NCI-H460 (cell line): ENCODE data around the gene HCRT. TPM values are rescaled to one million over a fixed set of nuclear protein-coding genes. Genes with fewer than 3 reads are reported as not detected.
"Not testable (repeated sequence)": the region's sequence is repeated elsewhere in the genome, so short reads cannot be mapped to it uniquely, and the experiment has no call there.

Experiments
- DNase-seq: peaks from one replicate; pipeline ENCODE4 v3.0.0-alpha.2; 2016; ENCODE audit warnings: low read depth; ENCODE audit errors: extremely low read depth
- total RNA-seq: library from RNA; depleted of rRNA; stranded (reverse); fragments of >200 nt; shearing (Covaris generic); gene quantifications from 2 replicates; pipeline ENCODE4 v1.2.3, GENCODE V29; 2014

Gene HCRT
- total RNA-seq, 1 experiment from 2014 or later = not detected

DNA sequence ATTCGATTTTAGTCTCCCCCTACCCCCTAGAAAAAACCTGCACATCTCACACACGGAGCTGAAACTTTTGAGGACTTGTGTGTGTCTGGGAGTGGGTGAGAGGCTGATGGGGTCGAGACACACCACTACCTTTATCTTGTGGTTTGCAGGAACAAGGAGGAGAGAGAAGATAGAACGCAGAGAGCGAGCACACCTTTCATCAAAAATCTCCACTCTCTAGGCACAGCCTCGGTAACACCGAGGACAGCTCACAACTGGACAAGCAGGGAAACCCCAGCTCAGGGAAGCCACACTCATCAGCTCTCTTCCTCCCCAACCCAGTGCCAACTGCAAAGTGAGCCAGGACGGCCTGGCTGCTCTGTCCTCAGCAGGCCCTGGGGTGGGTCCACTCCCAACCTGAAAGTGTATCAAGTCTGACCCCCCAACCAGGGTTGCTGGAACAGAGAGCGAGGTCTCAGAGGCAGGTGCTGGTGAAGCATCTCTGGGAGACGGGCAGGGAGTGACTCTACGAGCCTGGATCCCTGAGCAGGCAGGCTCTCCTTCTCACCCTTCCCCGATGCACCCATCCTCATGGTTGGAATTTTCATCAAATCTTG, 14.3 kb upstream of the HCRT start:
- DNase-seq = no peak

DNA sequence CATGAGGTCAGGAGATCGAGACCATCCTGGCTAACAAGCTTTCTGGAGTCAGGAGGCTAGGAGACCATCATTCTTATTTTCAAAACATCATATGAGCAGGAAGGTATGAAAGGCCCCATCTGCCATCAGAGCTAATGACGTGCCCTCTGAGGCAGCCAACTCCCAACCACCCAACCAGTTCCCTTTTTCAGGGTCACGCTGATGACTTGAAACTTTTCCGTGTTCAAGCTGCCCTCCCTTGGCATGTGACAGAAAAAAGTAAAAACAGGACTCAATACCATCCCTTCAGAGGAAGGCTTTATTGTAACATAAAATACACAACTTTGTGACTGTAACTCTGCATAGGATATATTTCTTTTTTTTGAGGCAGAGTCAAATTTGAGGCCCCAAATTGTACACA, 13.6 kb upstream of the HCRT start:
- no peak for DNase-seq

GRCh38 chr17:42197564-42198156, 12.4 kb upstream of the HCRT start:
- DNase-seq = no peak

GRCh38 chr17:42193969-42194899, 9.0 kb upstream of the HCRT start, which contains the start of gene GHDC:
TSS of gene GHDC (minus strand) at chr17:42194494. CDS start at chr17:42193581, 913 bp downstream.
- DNase-seq = peak; percentile 77

DNA sequence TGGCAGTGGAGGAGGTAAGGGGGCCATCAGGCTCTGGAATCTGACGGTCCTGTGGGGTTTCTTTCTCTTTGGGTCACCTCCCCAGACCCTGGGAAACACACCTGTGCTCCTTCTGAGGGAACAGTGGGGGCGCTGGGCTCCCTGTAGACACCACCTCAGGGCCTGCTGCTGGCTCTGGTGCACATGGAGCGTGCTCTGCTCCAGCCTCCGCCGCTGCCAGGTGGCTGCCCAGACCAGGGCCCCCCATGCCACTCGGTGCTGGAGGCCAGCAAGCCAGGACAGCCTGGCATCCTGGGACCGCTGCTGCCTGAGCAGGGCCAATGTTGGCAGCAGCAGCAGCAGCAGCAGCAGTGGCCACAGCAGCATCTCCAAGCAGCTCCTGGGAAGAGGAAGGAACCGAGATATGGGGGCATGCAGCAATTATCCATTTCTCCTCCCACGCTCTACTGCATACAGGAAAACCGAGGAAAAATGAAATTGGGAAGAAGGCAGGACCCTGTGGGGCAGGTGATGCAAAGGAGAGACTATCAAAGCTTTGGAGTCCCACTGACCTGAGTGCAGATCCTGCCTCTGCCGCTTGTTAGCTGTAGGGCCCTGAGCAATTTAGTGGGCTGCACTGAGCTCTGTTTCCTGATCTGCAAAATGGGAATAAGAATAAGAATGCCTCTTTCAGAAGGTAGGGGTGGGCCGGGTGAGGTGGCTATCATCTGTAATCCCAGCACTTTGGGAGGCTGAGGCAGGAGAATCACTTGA, 8.1 kb upstream of the HCRT start:
- DNase-seq = no peak

DNA sequence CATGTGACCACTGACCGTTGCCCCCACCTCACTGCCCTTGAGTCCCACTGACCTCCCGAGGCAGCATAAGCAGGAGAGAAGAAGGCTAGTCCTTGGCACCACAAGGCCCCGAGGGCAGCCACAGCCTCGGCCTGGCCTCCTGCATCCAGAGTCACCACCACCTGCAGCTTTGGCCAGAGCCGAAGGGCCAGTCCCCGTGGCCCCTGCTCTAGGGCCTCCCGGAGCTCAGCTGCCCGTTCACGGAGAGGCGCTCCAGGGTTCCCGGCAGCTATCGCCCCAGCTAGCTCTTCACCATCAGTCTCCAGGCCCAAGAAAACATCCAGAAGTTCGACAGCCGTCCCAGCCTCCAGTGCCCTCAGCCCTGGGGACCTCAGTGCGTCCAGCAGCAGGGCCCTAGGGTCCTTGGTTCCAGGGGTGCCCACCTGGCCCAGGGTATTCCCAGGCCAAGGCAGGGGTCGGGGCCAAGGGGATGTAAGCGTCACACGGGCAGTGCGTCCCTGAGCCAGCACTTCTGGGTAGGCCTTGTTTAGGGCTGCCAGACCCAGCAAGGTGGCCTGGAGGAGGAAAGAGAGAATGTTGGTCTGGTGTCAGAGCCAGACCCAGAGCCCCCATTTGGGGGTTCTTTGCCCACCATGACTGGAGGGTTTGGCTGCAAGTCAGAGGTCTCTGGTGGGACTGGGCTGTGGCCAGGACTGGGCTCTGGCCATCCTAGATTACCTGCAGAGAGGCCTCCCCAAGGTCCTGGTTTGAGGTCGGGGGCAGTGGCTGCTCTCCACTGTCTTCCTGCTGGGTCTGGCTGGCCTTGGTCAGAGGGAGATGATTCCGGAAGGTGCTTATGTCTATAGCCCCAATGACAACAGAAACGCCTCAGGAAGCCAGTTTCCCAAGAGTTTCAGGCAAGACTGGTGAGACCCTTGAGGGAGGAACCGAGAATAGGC, 7.2 kb upstream of the HCRT start:
- DNase-seq = no peak

GRCh38 chr17:42191275-42191608, 6.0 kb upstream of the HCRT start:
- DNase-seq = no peak

DNA sequence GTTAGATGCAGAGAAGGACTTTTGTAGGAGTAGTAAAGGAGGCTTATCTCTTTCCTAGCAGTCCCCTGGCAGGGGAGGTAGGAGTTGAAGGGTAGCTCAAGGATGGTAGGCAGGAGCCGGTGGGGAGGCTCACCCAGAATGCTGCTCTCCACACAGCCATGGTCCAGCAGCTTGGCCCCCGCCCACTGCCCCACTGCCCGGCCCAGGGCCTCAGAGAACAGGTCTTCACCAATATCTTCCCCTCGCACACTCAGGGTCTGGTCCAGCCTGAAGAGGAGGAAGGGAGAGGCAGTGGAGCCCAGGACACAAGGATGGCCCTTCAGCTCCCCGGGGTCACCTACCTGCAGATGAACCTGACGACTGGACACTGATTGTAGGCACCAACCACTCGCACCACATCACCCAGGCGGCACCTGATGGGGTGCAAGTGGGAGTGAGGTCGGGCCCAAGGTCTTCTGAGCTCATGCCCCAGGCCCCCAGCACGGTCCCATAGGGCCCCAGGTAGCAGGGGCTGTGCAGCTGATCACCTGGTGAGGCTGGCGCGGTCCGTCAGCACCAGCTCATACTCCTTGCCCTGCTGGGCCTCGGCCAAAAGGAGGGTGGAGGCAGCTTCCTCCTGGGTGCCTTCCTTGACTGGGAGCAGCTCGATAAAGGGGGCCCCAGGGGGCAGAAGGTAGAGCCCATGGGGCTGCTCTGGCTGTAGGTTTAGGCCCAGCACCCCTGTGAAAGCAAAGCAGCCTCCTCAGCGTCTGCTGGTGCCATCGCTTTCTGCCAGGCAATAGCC, 5.4 kb upstream of the HCRT start:
- no peak for DNase-seq

DNA sequence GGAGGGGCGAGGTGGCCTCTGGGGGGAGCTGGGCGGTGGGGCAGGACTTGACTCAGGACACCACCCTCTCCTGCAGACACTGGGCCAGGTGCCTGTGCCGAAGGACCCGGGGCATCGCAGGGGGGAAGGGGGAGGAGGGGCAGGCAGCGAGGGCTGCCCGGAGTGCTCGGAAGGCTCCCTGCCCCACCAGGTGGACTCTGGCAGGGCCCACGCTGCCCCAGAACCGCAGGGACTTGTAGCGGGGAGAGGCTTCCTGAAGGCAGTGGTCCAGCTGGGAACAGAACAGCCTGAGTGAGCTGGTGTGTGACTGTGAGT, 4.4 kb upstream of the HCRT start:
- DNase-seq = no peak

DNA sequence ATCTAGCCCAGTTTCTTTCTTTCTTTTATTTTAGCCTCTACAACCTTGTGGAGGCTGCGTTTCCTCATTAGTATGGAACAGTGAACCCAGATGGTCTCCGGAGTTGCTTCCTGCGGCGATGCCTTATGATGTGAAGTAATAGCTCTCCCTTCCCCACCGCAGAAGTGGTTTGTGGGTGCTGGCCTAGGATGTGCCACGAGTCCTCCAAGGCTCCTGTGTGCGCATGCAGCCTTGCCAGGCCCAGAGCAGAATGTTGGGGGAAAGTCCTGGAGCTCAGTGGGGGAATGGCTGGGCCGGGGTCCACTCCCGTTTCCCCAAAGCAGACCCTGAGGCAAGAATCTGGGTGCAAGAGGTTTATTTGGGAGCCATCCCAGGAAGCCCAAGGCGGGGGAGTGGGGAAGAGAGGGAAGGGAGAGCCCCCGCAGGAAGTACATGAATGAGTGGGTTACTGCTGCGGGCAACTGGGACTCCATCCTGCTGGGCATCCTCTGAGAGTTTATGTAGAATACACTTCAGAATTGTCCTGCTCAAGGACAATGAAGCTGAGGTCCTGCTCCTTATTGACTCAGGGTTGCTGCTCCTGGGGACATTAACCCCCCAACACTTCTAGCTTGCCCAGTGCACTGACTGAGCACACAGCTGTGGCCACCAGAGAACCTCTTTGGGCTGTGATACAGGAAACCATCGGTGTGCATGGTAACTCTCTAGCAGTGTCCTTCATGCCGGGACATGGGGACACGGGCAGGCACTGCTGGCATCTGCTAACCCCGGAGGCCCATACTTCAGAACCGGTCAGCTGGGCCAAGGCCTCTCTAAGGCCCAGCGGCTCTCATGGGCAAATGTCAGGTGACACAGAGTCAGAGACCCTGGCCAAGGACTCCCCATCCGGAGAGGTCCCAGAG, 3.7 kb upstream of the HCRT start:
- DNase-seq = no peak

DNA sequence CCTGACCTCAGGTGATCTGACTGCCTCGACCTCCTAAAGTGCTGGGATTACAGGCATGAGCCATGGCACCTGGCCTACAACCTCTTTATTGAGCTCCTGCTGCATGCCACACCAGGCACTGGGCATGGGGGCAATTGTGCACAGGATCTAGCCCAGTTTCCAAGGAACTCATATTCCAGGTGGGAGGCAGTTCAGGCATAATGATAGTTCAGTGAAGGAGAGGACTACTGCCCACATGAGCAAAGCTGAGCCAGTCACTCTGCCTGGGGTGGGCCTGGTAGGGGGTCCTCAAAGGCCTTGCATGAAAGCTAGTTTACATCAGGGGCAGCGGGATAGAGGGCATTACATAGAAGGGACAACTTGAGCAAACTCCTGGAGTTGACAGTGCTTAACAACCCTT, 2.6 kb upstream of the HCRT start:
- no peak for DNase-seq

DNA sequence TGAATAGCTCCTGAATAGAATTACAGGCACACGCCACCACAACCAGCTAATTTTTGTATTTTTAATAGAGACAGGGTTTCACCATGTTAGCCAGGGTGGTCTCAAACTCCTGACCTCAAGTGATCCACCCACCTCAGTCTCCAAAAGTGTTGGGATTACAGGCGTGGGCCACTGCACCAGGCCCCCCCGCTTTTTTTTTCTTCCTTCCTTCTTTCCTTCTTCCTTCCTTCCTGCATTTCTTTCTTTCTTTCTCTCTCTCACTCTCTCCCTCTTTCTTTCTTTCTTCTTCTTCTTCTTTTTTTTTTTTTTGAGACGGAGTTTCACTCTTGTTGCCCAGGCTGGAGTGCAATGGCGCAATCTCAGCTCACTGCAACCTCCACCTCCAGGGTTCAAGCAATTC, 939 bp upstream of the HCRT start:
- not testable (repeated sequence) for DNase-seq

DNA sequence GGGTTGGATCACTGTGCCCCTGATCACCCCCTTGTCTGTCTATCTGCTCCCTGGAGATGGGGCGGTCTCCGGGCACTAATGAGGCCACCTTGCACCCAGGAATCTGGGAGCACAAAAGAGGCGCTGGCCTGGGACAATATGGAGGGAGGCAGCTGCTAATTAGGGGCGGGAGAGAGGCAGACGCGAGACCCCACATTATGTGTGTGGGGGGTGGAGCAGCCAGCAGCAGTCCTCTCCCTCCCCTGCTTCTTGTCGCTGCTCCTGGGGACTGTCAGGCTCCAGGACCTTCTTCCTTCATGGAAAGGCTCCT, 324 bp upstream of the HCRT start:
- no peak for DNase-seq

- DNase-seq = peak; percentile 53
These were observed 1.2 kb downstream of the HCRT start for GRCh38 chr17:42183741-42184711.

DNA sequence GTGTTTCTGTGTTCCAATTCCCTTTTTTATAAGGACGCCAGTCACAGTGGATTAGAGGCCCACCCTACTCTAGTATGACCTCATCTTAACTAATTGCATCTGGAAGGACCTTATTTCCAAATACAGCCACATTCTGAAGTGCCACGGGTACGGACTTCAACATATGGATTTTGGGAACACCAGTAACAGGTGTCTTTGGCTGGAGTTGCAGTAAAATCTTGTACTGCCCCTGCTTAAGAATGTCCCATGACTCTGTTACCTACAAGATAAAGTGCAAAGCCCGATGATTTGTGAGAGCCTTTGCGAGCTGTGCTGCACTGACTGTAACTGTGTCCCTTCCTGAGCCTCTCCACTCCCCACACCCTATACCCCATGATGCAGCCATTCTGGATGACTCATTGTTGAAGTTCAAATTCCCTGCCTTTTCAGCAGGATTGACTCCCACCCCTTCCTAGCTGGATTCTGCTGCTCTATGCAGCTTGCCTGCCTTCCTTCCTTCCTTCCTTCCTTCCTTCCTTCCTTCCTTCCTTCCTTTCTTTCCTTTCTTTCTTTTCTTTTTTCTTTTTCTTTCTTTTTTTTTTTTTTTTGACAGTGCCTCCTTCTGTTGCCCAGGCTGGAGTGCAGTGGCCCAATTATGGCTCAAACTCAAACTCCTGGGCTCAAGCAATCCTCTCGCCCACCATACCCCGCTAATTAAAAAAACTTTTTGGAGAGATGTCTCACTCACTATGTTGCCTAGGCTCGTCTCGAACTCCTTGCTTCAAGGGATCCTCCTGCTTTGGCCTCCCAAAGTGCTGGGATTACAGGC, 2.1 kb downstream of the HCRT start:
- no peak for DNase-seq

DNA sequence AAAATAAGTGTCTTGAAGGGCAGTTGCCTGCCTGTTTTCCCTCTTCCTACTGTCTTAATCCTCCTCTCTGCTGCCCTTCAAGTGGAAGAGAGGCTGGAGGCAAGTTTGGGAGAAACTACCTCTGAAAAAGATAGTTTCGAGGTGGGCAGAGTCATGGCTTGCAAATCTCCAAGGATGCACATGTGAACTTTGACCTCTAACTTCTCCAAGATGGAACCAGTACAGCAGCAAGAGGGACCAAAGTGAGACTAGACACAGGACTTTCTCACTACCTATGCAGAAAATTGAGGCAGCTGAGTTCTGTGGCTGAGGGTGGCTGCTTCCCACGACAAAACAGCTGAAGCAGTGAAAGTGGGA, 3.4 kb downstream of the HCRT start:
- no peak for DNase-seq
